22Rv1 (cell line): ENCODE measurements around the gene ZNF428.

Experiments used
- ZFX ChIP-seq: fragments of 450-650 bp; IDR thresholded peaks from 2 replicates; pipeline ENCODE4 v1.6.1; 2017; ENCODE audit warnings: antibody characterized with exemption, borderline replicate concordance
- TF ChIP-seq, protein P1 (sequence below): fragments of 450-650 bp; IDR thresholded peaks from 2 replicates; pipeline ENCODE4 v1.5.1; 2017; ENCODE audit warnings: mild to moderate bottlenecking

DNA sequence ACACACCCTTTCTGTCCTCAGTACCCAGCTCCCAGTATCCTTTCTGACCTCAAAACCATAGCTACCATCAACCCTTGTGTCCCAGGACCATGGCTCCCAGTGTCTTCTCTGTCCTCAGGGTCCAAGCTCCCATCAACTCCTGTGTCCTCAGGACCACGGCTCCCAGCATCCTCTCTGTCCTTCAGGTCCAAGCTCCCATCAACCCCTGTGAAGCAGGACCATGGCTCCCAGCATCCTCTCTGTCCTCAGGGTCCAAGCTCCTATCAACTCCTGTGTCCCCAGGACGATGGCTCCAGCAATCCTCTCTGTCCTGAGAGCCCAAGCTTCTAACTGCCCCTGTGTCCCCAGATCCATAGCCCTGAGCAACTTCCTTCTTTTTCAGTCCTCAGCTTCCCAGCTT lies 21.9 kb upstream of the ZNF428 start:
- TF ChIP-seq, protein P1, sequence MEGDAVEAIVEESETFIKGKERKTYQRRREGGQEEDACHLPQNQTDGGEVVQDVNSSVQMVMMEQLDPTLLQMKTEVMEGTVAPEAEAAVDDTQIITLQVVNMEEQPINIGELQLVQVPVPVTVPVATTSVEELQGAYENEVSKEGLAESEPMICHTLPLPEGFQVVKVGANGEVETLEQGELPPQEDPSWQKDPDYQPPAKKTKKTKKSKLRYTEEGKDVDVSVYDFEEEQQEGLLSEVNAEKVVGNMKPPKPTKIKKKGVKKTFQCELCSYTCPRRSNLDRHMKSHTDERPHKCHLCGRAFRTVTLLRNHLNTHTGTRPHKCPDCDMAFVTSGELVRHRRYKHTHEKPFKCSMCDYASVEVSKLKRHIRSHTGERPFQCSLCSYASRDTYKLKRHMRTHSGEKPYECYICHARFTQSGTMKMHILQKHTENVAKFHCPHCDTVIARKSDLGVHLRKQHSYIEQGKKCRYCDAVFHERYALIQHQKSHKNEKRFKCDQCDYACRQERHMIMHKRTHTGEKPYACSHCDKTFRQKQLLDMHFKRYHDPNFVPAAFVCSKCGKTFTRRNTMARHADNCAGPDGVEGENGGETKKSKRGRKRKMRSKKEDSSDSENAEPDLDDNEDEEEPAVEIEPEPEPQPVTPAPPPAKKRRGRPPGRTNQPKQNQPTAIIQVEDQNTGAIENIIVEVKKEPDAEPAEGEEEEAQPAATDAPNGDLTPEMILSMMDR = no peak
- TF ChIP-seq ZFX = no peak
